ENCODE data around the gene ARIH1. TPM values are rescaled to one million over a fixed set of nuclear protein-coding genes. Genes with fewer than 3 reads are reported as not detected.
"Not testable (repeated sequence)": the region's sequence is repeated elsewhere in the genome, so short reads cannot be mapped to it uniquely, and the experiment has no call there.

Gene ARIH1
- total RNA-seq, result 21.3 and 37.6 TPM in 2 replicates

GRCh38 chr15:72473614-72474465 lies at the start of gene ARIH1:
Gene ARIH1 (plus strand): TSS chr15:72474330. CDS start chr15:72474640, 310 bp downstream.
- peak; percentile 49 for TF ChIP-seq CTCF (IDR thresholded peaks at IDR 0.05; ENCODE audit: insufficient read depth, low read depth, low read length)
- peak within 1 kb of the TSS; percentile 92 for H3K4me3 ChIP-seq (ENCODE audit: low read depth, low read length)
- peak; percentile 97 for DNase-seq (ENCODE audit: low read depth)

- DNase-seq (ENCODE audit: low read depth), result no peak
- no peak for TF ChIP-seq CTCF (IDR thresholded peaks at IDR 0.05; ENCODE audit: insufficient read depth, low read depth, low read length)
- H3K4me3 ChIP-seq (ENCODE audit: low read depth, low read length), result no peak overlapping the region
These were observed 47.4 kb upstream of the ARIH1 start for GRCh38 chr15:72426753-72427152.

- no peak overlapping the region for H3K4me3 ChIP-seq (ENCODE audit: low read depth, low read length)
- no peak for TF ChIP-seq CTCF (IDR thresholded peaks at IDR 0.05; ENCODE audit: insufficient read depth, low read depth, low read length)
- DNase-seq (ENCODE audit: low read depth), result no peak
These were observed 36.3 kb upstream of the ARIH1 start for GRCh38 chr15:72437650-72438316.

- not testable (repeated sequence) for H3K4me3 ChIP-seq (ENCODE audit: low read depth, low read length); DNase-seq (ENCODE audit: low read depth)
These were observed 31.3 kb upstream of the ARIH1 start for GRCh38 chr15:72442848-72443247.

- H3K4me3 ChIP-seq (ENCODE audit: low read depth, low read length), result no peak overlapping the region
- no peak for TF ChIP-seq CTCF (IDR thresholded peaks at IDR 0.05; ENCODE audit: insufficient read depth, low read depth, low read length)
- no peak for DNase-seq (ENCODE audit: low read depth)
These were observed 28.7 kb upstream of the ARIH1 start for GRCh38 chr15:72445426-72445825.

- no peak overlapping the region for H3K4me3 ChIP-seq (ENCODE audit: low read depth, low read length)
- no peak for DNase-seq (ENCODE audit: low read depth)
- no peak for TF ChIP-seq CTCF (IDR thresholded peaks at IDR 0.05; ENCODE audit: insufficient read depth, low read depth, low read length)
These were observed 23.3 kb upstream of the ARIH1 start for GRCh38 chr15:72450805-72451204.

GRCh38 chr15:72451224-72451623 lies 22.9 kb upstream of the ARIH1 start:
- no peak overlapping the region for H3K4me3 ChIP-seq (ENCODE audit: low read depth, low read length)
- no peak for TF ChIP-seq CTCF (IDR thresholded peaks at IDR 0.05; ENCODE audit: insufficient read depth, low read depth, low read length)
- no peak for DNase-seq (ENCODE audit: low read depth)
